ENCODE results near the gene DBI.

- TF ChIP-seq CTCF (IDR thresholded peaks at IDR 0.05), result no peak
- no peak for TF ChIP-seq POLR2A (IDR thresholded peaks at IDR 0.05)
Observed at GRCh38 chr2:119376810-119377209, 10.0 kb downstream of the DBI start.

Data from heart left ventricle (tissue), 13 donors.